ENCODE data around the gene ELP2. TPM values are rescaled to one million over a fixed set of nuclear protein-coding genes. Genes with fewer than 3 reads are reported as not detected.
"Not testable (repeated sequence)": the region's sequence is repeated elsewhere in the genome, so short reads cannot be mapped to it uniquely, and the experiment has no call there.

Gene ELP2
- polyA plus RNA-seq (2013): 102 TPM

DNA sequence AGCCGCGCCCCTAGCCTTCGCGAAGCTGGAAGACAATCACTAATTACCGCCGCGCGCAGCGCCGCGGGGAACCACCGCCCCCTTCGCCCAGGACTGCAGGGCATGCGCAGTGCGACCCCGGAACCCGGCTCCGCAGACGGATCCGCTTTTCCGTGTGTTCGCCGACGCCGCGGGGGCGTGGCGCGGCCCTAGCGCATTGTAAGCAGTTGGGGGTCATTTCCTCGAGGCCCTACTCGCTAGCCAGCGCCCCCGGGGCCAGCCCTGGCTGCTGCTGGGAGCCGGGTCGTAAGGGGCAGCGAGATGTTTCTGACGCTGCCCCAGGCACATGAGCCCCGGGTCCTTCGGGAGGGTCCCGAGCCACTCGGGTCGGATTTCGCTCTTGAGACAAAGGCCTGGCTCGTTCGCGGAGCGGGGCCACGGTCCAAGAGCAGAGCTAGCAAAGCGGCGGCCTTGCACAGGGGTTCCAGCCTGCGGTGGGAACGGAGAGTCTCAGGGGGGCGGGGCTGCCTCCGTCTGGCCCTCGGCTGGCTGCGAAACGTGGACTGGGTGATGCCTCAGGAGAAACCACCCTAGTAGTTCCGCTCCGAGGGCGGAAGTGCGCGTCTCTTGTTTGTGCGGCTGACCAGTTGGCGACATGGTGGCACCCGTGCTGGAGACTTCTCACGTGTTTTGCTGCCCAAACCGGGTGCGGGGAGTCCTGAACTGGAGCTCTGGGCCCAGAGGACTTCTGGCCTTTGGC lies at the start of gene ELP2, which contains the start of gene SLC39A6:
Gene ELP2 (plus strand): TSS at position 600 of the 739 bp plus-strand sequence. CDS start 35 bp downstream, at position 635.
Gene SLC39A6 (minus strand): TSS at position 41 of the 739 bp plus-strand sequence. CDS start 2,333 bp downstream, outside the sequence.
- H3K4me1 ChIP-seq (ENCODE audit: control extremely low read depth in 1 of 4, control insufficient read depth in 4 of 4, insufficient read depth in 4 of 4, low read length in 3 of 4): peaks cover 17 to 38% (median 28%) of the 10 kb centered on the region in 4 experiments
- H3K4me3 ChIP-seq (ENCODE audit: control insufficient read depth in 1 of 7, extremely low read depth in 1 of 7, insufficient read depth in 4 of 7, low read depth in 2 of 7, low read length in 6 of 7): peak within 1 kb of the TSS; percentile 87 to 100 (median 99)
- 0% methylated on average over 69 of the region's 69 CpGs for WGBS (ENCODE audit: insufficient coverage)
- H3K27ac ChIP-seq (ENCODE audit: insufficient read depth in 1 of 2, low read depth in 1 of 2, low read length in 2 of 2, poor library complexity in 1 of 2, severe bottlenecking in 2 of 2): peak within 1 kb of the TSS; percentile 97 to 99
- no peaks in the 10 kb centered on the region for H3K9me3 ChIP-seq (ENCODE audit: control extremely low read depth in 1 of 5, control insufficient read depth in 4 of 5, insufficient read depth in 2 of 5, low read depth in 1 of 5, low read length in 4 of 5)
- H3K36me3 ChIP-seq (ENCODE audit: control insufficient read depth in 4 of 4, insufficient read depth in 4 of 4, low read length in 3 of 4): peaks cover 4 to 15% (median 8%) of the 10 kb centered on the region in 4 experiments
- POLR2A ChIA-PET: interaction anchor here (0.6 to 1.2 kb wide), 2 partner anchors 632 to 700 kb away, joined by 3 read pairs; no protein-coding TSS in a partner anchor
- CTCF ChIA-PET: interaction anchor here (1.2 to 2.0 kb wide), 4 partner anchors 15 to 111 kb away, joined by 3 to 5 read pairs (median 4); no protein-coding TSS in a partner anchor
- no peaks in the 10 kb centered on the region for H3K27me3 ChIP-seq (replicated peaks in 2 of 5; ENCODE audit: control insufficient read depth in 4 of 5, insufficient read depth in 5 of 5, low read length in 4 of 5)
- peak; percentile 95 to 98 (median 98) for DNase-seq

DNA sequence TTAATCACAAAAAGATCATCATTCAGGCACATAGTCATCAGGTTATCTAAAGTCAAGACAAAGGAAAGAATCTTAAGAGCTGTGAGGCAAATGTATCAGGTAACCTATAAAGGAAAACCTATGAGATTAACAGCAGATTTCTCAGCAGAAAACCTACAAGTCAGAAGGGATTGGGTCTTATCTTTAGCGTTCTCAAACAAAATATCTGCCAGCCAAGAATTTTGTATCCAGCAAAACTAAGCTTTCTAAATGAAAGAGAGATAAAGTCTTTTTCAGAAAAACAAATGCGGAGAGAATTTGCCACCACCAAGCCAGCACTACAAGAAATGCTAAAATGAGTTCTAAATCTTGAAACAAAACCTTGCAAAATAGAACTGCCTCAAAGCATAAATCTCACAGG lies 48.6 kb upstream of the ELP2 start:
- 89% methylated on average over 1 of the region's 2 CpGs for WGBS (ENCODE audit: insufficient coverage)
- H3K27ac ChIP-seq (ENCODE audit: insufficient read depth in 1 of 2, low read depth in 1 of 2, low read length in 2 of 2, poor library complexity in 1 of 2, severe bottlenecking in 2 of 2); POLR2A ChIA-PET; H3K4me1 ChIP-seq (ENCODE audit: control extremely low read depth in 1 of 4, control insufficient read depth in 4 of 4, insufficient read depth in 4 of 4, low read length in 3 of 4); H3K27me3 ChIP-seq (replicated peaks in 2 of 5; ENCODE audit: control insufficient read depth in 4 of 5, insufficient read depth in 5 of 5, low read length in 4 of 5); H3K36me3 ChIP-seq (ENCODE audit: control insufficient read depth in 4 of 4, insufficient read depth in 4 of 4, low read length in 3 of 4); CTCF ChIA-PET; DNase-seq; H3K4me3 ChIP-seq (ENCODE audit: control insufficient read depth in 1 of 7, extremely low read depth in 1 of 7, insufficient read depth in 4 of 7, low read depth in 2 of 7, low read length in 6 of 7): not testable (repeated sequence)
- H3K9me3 ChIP-seq (ENCODE audit: control extremely low read depth in 1 of 5, control insufficient read depth in 4 of 5, insufficient read depth in 2 of 5, low read depth in 1 of 5, low read length in 4 of 5): peaks cover 0 to 18% (median 10%) of the 10 kb centered on the region in 5 experiments

DNA sequence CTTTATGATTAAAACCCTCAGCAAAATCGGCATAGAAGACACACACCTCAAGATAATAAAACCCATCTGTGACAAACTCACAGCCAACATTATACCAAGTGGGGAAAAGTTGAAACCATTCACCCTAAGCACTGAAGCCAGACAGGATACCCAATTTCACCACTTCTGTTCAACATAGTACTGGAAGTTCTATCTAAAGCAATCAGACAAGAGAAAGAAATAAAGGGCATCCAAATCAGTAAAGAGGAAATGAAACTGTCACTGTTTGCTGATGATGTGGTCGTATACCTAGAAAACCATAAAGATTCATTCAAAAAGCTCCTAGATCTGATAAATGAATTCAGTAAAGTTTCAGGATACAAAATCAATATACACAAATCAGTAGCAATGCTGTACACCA lies 46.0 kb upstream of the ELP2 start:
- Histone ChIP-seq H3K4me3 (ENCODE audit: control insufficient read depth in 1 of 7, extremely low read depth in 1 of 7, insufficient read depth in 4 of 7, low read depth in 2 of 7, low read length in 6 of 7) (no peak overlapping the region), H3K27me3 (replicated peaks in 2 of 5; ENCODE audit: control insufficient read depth in 4 of 5, insufficient read depth in 5 of 5, low read length in 4 of 5) (no peaks in the 10 kb centered on the region), H3K36me3 (ENCODE audit: control insufficient read depth in 4 of 4, insufficient read depth in 4 of 4, low read length in 3 of 4) (no peaks in the 10 kb centered on the region), H3K27ac (ENCODE audit: insufficient read depth in 1 of 2, low read depth in 1 of 2, low read length in 2 of 2, poor library complexity in 1 of 2, severe bottlenecking in 2 of 2) (no peak overlapping the region), H3K9me3 (ENCODE audit: control extremely low read depth in 1 of 5, control insufficient read depth in 4 of 5, insufficient read depth in 2 of 5, low read depth in 1 of 5, low read length in 4 of 5) (peaks cover 0 to 18% (median 10%) of the 10 kb centered on the region in 5 experiments), H3K4me1 (ENCODE audit: control extremely low read depth in 1 of 4, control insufficient read depth in 4 of 4, insufficient read depth in 4 of 4, low read length in 3 of 4) (no peaks in the 10 kb centered on the region)
- ChIA-PET POLR2A (no interaction called here), CTCF (no interaction called here)
- no peak for DNase-seq
- WGBS (ENCODE audit: insufficient coverage): 100% methylated on average over 1 of the region's 2 CpGs

- peaks cover 0 to 8% (median 4%) of the 10 kb centered on the region in 5 experiments for H3K9me3 ChIP-seq (ENCODE audit: control extremely low read depth in 1 of 5, control insufficient read depth in 4 of 5, insufficient read depth in 2 of 5, low read depth in 1 of 5, low read length in 4 of 5)
- 100% methylated on average over 2 of the region's 4 CpGs for WGBS (ENCODE audit: insufficient coverage)
- no peak overlapping the region for H3K4me3 ChIP-seq (ENCODE audit: control insufficient read depth in 1 of 7, extremely low read depth in 1 of 7, insufficient read depth in 4 of 7, low read depth in 2 of 7, low read length in 6 of 7)
- ChIA-PET CTCF (interaction anchor here (1.3 to 2.5 kb wide), 2 partner anchors 11 to 15 kb away, joined by 4 to 13 read pairs; no protein-coding TSS in a partner anchor), POLR2A (interaction anchor here (0.6 kb wide), 1 partner anchor 14 kb away, joined by 3 read pairs; no protein-coding TSS in a partner anchor)
- H3K27ac ChIP-seq (ENCODE audit: insufficient read depth in 1 of 2, low read depth in 1 of 2, low read length in 2 of 2, poor library complexity in 1 of 2, severe bottlenecking in 2 of 2): no peak overlapping the region
- no peaks in the 10 kb centered on the region for H3K36me3 ChIP-seq (ENCODE audit: control insufficient read depth in 4 of 4, insufficient read depth in 4 of 4, low read length in 3 of 4)
- H3K4me1 ChIP-seq (ENCODE audit: control extremely low read depth in 1 of 4, control insufficient read depth in 4 of 4, insufficient read depth in 4 of 4, low read length in 3 of 4): no peaks in the 10 kb centered on the region
- no peak for DNase-seq
- no peaks in the 10 kb centered on the region for H3K27me3 ChIP-seq (replicated peaks in 2 of 5; ENCODE audit: control insufficient read depth in 4 of 5, insufficient read depth in 5 of 5, low read length in 4 of 5)
Measured at GRCh38 chr18:36085195-36085594, 44.5 kb upstream of the ELP2 start.

- Histone ChIP-seq H3K9me3 (ENCODE audit: control extremely low read depth in 1 of 5, control insufficient read depth in 4 of 5, insufficient read depth in 2 of 5, low read depth in 1 of 5, low read length in 4 of 5) (peaks cover 0 to 5% (median 3%) of the 10 kb centered on the region in 5 experiments), H3K27ac (ENCODE audit: insufficient read depth in 1 of 2, low read depth in 1 of 2, low read length in 2 of 2, poor library complexity in 1 of 2, severe bottlenecking in 2 of 2) (no peak overlapping the region), H3K36me3 (ENCODE audit: control insufficient read depth in 4 of 4, insufficient read depth in 4 of 4, low read length in 3 of 4) (no peaks in the 10 kb centered on the region), H3K4me1 (ENCODE audit: control extremely low read depth in 1 of 4, control insufficient read depth in 4 of 4, insufficient read depth in 4 of 4, low read length in 3 of 4) (no peaks in the 10 kb centered on the region), H3K4me3 (ENCODE audit: control insufficient read depth in 1 of 7, extremely low read depth in 1 of 7, insufficient read depth in 4 of 7, low read depth in 2 of 7, low read length in 6 of 7) (no peak overlapping the region), H3K27me3 (replicated peaks in 2 of 5; ENCODE audit: control insufficient read depth in 4 of 5, insufficient read depth in 5 of 5, low read length in 4 of 5) (no peaks in the 10 kb centered on the region)
- WGBS (ENCODE audit: insufficient coverage): 80% methylated on average over 7 of the region's 8 CpGs
- ChIA-PET POLR2A (no interaction called here), CTCF (interaction anchor here (0.7 to 2.5 kb wide), 4 partner anchors 8 to 55 kb away, joined by 3 to 13 read pairs (median 4); no protein-coding TSS in a partner anchor)
- DNase-seq: no peak
Measured at GRCh38 chr18:36086186-36086585, 43.5 kb upstream of the ELP2 start.

GRCh38 chr18:36088256-36088655 lies 41.4 kb upstream of the ELP2 start:
- ChIA-PET CTCF (interaction anchor here (0.6 to 1.9 kb wide), 2 partner anchors 9 kb away, joined by 4 to 7 read pairs; no protein-coding TSS in a partner anchor), POLR2A (no interaction called here)
- WGBS (ENCODE audit: insufficient coverage): 100% methylated on average over 1 of the region's 2 CpGs
- DNase-seq: no peak
- Histone ChIP-seq H3K9me3 (ENCODE audit: control extremely low read depth in 1 of 5, control insufficient read depth in 4 of 5, insufficient read depth in 2 of 5, low read depth in 1 of 5, low read length in 4 of 5) (peaks cover 0 to 3% (median 0%) of the 10 kb centered on the region in 5 experiments), H3K36me3 (ENCODE audit: control insufficient read depth in 4 of 4, insufficient read depth in 4 of 4, low read length in 3 of 4) (no peaks in the 10 kb centered on the region), H3K4me3 (ENCODE audit: control insufficient read depth in 1 of 7, extremely low read depth in 1 of 7, insufficient read depth in 4 of 7, low read depth in 2 of 7, low read length in 6 of 7) (no peak overlapping the region), H3K4me1 (ENCODE audit: control extremely low read depth in 1 of 4, control insufficient read depth in 4 of 4, insufficient read depth in 4 of 4, low read length in 3 of 4) (peaks cover 0 to 10% (median 6%) of the 10 kb centered on the region in 4 experiments), H3K27me3 (replicated peaks in 2 of 5; ENCODE audit: control insufficient read depth in 4 of 5, insufficient read depth in 5 of 5, low read length in 4 of 5) (no peaks in the 10 kb centered on the region), H3K27ac (ENCODE audit: insufficient read depth in 1 of 2, low read depth in 1 of 2, low read length in 2 of 2, poor library complexity in 1 of 2, severe bottlenecking in 2 of 2) (no peak overlapping the region)

GRCh38 chr18:36089001-36089400 lies 40.7 kb upstream of the ELP2 start:
- ChIA-PET CTCF (interaction anchor here (0.6 to 1.9 kb wide), 2 partner anchors 8 to 10 kb away, joined by 4 to 7 read pairs; no protein-coding TSS in a partner anchor), POLR2A (no interaction called here)
- Histone ChIP-seq H3K4me3 (ENCODE audit: control insufficient read depth in 1 of 7, extremely low read depth in 1 of 7, insufficient read depth in 4 of 7, low read depth in 2 of 7, low read length in 6 of 7) (no peak overlapping the region), H3K9me3 (ENCODE audit: control extremely low read depth in 1 of 5, control insufficient read depth in 4 of 5, insufficient read depth in 2 of 5, low read depth in 1 of 5, low read length in 4 of 5) (peaks cover 0 to 3% (median 0%) of the 10 kb centered on the region in 5 experiments), H3K36me3 (ENCODE audit: control insufficient read depth in 4 of 4, insufficient read depth in 4 of 4, low read length in 3 of 4) (no peaks in the 10 kb centered on the region), H3K27me3 (replicated peaks in 2 of 5; ENCODE audit: control insufficient read depth in 4 of 5, insufficient read depth in 5 of 5, low read length in 4 of 5) (no peaks in the 10 kb centered on the region), H3K4me1 (ENCODE audit: control extremely low read depth in 1 of 4, control insufficient read depth in 4 of 4, insufficient read depth in 4 of 4, low read length in 3 of 4) (peaks cover 0 to 14% (median 8%) of the 10 kb centered on the region in 4 experiments), H3K27ac (ENCODE audit: insufficient read depth in 1 of 2, low read depth in 1 of 2, low read length in 2 of 2, poor library complexity in 1 of 2, severe bottlenecking in 2 of 2) (no peak overlapping the region)
- 96% methylated on average over 4 of the region's 6 CpGs for WGBS (ENCODE audit: insufficient coverage)
- DNase-seq: no peak
